GM18520 (cell line): Measurements from ENCODE around the gene GLT8D2.
A peak's percentile ranks its signal among the peaks of the same experiment; 100 is the strongest.

Source experiments
- ATAC-seq: cut with Tn5 transposase; IDR thresholded peaks from one replicate; pipeline ENCODE4 v1.9.1; 2021; ENCODE audit not compliant: unreplicated experiment

The GLT8D2 gene

GRCh38 chr12:104049903-104050356 lies at the start of gene GLT8D2:
GLT8D2 (minus strand) TSS chr12:104050187; CDS start chr12:104019648, 30,539 bp downstream.
- ATAC-seq: no peak

DNA sequence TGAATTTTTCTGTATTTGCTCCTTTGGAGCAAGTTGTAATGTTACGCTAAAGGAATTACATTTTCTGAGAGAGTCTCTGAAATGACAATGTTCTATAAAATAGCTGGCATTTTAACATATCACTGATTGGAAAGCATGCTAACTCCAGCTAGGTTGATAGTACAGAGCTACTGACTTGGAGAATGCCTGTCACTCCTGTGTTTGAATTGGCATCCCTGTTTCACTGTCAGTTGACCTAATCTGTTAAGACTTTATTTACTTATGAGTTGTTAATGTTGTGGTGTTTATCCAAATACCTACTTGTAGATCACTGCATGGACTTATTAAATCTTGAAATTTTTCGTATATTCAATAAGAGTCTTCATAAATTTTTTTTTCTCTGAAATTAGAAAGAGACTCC lies 48.0 kb upstream of the GLT8D2 start:
- ATAC-seq: no peak

DNA sequence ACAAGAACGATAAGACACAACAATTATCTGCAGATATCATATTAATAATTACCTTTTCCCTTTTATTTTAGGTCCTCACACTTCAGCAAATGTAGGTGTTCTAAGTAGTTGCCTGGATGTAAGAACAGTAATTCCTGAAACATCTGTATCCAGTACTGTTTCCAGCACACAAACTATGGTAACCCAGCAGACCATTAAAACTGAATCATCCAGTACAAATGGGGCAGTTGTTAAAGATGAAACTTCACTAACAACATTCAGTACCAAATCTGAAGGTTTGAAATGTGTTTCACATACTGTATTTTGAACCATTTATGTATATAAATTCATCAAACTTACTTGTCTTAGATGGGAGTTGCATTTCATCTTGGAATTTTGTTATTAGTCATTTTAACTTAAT lies 45.3 kb upstream of the GLT8D2 start:
- ATAC-seq: no peak

DNA sequence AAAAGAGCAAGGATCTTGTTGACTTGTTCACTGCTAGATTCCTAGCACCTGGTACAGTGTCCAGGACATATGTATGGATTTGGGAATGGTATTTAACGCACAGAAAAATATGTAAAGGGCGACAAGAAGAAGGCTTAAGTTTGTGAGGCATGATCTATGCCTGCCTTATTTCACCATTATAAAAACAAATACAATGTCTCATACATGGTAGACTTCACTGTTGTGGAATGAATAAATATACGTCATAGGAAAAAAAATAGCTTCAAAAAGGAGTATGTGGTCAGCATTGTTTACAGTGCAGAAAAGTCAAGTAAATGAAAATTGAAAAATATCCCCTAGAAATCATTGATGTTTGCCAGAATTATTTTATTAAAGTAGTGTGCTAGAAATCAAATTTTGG lies 44.3 kb upstream of the GLT8D2 start:
- no peak for ATAC-seq

- no peak for ATAC-seq
Measured at GRCh38 chr12:104091136-104091535, 41.1 kb upstream of the GLT8D2 start.

DNA sequence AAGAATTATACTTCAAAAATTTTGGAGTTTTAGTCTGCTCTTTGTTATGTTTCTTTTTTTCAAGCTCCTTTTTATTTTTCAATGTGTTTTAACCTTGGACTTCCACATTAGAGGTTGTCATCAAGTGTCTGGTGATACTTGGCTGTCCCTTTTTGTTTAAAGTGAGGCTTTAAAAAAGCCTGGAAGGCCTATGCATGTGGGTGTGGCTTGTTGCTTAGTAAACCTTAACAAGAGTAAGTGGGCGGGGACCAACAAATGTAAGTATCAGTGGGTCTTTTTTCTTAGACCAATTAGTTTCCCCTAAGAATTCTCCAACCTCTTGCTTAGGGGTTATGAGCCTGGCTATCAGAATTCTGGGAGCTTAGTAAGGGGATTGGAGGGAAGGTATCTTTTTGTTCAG lies 40.7 kb upstream of the GLT8D2 start:
- ATAC-seq: no peak

DNA sequence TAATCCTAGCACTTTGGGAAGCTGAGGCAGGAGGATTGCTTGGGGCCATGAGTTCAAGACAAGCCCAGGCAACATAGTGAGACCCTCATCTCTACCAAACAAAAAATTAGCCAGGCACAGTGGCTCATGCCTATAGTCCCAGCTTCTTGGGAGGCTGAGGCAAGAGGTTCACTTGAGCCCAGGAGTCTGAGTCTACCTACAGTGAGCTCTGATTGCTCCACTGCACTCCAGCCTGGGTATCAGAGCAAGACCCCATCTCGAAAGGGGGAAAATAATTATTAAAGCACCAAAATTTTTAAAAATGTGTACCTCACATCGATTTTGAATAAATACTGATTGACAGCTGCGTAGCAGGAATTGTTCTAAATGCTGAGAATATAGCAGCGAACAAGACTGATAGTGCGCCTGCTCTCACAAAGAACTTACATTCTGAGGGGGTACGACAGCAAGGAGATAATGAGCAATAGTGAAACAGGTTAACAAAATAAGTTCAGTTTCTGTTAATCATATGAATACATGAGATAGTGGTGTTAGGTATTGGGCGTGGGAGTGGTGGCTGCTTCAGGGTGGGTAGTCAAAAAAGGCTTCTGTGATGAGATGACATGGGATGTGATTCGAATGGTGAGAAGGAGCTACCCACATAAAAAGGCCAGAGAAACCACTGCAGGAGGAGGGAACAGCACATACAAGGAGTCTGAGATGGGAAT lies 33.9 kb upstream of the GLT8D2 start:
- ATAC-seq: peak; percentile 78

DNA sequence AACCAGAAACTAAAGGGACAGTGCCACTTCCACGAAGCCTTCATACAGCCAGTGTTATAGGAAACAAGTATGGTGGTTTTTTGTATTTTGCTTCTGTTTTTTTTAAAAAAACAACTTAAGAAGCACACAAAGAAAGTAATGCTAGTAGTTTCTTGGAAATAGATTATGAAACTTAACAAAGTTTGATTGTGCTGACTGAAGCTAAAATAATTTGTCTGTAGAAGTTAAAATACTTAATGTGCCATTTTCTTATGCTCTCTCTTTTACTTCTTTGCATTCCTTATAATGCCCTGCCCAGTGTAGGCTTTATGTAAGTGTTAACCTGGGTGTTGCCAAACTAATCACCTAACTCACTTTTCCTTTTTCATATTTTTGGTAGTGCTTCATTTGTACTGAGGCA lies 30.8 kb upstream of the GLT8D2 start:
- ATAC-seq: no peak

DNA sequence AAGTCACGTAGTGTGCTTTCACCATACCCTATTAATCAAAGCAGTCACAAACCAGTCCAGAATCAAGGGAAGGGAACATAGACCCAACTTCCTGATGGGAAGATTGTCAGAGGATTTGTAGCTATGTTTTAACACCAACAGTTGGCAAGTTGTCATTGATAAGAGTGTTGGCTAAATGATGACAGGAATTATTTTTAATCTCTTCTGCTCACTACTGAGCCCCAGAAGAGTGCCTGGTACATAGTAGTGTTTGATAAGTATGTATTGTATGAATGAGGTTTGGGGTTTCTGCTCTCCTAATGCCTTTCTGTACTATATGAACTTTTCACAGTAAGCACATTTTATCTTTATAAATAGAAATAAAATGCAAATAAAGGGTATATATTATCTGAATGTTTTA lies 29.0 kb upstream of the GLT8D2 start:
- no peak for ATAC-seq

- ATAC-seq: no peak
Measured at GRCh38 chr12:104073699-104074098, 23.7 kb upstream of the GLT8D2 start.

DNA sequence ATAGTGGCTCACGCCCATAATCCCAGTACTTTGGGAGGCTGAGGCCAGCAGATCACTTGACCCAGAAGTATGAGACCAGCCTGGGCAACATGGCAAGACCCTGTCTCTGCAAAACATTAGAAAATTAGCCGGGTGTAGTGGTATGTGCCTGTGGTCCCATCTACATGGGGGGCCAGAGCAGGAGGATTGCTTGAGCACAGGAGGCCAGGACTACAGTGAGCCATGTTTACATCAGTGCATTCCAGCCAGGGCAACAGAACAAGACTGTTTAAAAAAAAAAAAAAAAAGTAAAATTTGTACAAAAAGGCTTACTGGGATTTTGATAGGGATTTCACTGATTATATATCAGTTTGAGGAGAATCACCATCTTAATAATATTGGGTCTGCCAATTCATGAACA lies 22.1 kb upstream of the GLT8D2 start:
- no peak for ATAC-seq

DNA sequence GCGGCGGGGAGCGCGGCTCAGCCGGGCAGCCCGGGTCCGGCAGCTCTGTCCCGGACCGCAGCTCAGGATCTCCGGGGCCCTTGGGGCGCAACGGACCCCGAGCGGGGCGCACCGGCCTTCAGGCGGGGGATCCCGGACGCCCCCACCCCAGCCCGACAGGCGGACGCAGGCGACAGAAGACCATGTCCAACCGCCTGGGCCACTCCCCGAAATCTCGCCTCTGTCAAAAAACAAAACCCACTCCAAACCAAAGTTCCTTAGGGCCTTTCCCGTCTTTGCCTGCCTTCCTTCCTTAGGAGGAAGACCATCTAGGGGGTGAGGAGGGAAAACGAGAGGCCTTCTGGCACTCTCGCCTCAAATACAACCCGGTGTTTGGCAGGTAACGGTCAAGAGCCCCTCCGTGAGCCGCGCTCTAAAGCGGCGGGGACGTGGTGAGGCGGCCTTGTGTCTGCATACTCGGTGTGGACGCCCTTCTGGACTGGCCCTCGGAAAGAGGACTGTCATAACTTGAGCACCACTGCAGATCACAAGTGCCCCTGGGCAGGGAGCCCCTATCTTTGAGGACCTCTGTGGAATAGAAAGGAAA lies 14.9 kb upstream of the GLT8D2 start:
- ATAC-seq: no peak

DNA sequence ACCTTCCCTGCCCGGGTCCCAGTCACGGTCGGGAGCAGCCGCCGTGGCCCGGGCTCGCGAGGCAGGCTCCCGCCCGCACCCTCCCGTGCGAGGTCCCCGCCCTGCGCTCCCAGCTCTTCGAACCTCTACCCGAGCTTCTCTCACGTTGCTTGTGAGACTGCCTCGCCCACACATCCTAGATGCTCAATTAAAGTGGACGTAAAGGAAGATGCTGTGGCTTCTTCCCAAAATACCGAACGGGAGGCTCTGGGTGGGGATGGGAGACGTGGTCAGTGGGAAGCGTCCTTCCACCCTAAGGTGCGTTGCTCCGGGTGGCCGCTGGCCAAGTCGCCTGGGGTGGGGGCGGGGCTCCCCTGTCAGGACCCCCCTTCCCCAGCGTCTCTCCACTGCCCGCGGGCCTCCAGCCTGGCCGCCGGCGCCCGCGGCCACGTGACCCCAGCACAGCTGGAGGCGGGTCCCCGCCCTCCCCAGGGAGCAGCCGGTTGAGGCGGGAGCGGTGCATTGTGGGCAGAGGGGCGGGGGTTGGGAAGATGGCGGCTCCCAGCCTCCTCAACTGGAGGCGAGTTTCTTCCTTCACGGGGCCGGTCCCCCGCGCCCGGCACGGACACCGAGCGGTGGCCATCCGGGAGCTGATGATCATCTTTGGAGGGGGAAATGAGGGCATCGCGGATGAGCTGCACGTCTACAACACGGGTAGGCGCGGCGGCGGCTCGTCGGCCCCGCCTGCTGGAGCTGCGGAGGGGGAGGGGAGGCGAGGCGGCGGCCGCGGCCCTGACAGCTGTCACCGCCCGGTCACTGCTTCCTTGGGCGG lies 14.2 kb upstream of the GLT8D2 start, which contains the start of gene HCFC2:
Gene HCFC2, plus strand, starts transcription at position 501 of the 811 bp plus-strand sequence. Its CDS starts 30 bp downstream, at position 531.
- peak; percentile 81 for ATAC-seq

- peak; percentile 11 for ATAC-seq
Measured at GRCh38 chr12:104063712-104064030, 13.7 kb upstream of the GLT8D2 start.

DNA sequence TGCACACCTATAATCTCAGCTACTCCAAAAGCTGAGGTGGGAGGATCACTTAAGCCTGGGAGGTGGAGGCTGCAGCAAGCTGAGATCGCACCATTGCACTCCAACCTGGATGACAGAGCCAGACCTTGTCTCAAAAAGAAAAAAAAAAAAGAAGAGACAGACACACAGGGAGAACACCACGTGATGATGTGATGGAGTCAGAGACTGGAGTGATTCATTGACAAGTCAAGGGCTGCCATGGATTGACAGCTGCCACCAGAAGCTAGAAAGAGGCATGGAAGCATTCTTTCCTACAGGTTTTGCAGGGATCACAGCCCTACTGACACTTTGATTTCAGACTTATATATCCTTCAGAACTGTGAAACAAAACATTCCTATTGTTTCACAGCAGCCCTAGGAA lies 10.8 kb upstream of the GLT8D2 start:
- ATAC-seq: no peak

GRCh38 chr12:104059963-104060362 lies 10.0 kb upstream of the GLT8D2 start:
- ATAC-seq: no peak

GRCh38 chr12:104058802-104059201 lies 8.8 kb upstream of the GLT8D2 start:
- ATAC-seq: no peak

DNA sequence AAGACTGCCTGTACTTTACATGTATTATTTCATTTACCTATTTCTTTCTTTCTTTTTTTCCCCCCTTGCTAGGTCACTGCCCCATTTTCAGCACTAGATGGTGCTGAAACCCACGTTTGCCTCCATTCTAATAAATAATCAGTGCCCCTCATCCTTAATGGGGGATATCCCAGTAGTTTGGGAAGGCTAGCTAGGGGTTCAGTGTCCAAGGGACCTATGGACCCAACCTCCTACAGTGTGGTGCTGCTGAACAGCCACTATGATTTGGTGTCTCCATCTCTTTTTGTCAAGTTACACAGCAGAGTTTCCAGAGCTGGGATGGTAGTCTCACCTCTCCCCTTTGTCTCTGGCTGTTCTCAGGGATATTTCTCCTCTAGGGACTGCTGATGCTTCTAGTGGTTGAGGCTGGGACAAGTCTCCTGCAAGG lies 7.8 kb upstream of the GLT8D2 start:
- no peak for ATAC-seq

DNA sequence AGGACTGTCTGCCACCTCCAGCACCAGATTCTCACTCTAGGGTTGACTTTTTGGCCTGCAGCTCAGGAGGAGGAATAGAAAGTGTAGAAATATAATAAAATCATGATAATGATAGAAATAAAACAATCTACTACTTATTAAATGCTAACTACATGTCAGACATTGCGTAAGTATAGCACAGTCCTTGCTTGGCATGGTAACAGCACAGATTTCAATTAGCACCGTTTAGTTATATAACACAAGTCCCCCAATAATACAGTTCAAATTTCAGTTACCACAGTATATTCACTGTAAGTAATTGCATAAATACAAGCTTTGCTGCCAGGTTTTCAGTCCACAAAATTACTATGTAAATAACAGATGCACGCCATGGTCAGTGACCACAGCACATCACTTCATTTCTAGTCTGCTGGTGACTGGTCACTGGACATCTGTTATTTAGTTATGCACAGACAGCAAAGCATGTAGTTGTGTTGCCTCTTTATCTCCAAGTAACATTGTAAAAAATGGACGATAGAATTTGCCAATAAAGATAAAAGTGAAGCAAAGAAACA lies 6.5 kb upstream of the GLT8D2 start:
- no peak for ATAC-seq

- no peak for ATAC-seq
Measured at GRCh38 chr12:104055686-104056388, 5.8 kb upstream of the GLT8D2 start.
